ENCODE data around the gene UCP2. TPM values are rescaled to one million over a fixed set of nuclear protein-coding genes. Genes with fewer than 3 reads are reported as not detected.
A peak's percentile ranks its signal among the peaks of the same experiment; 100 is the strongest.

Gene UCP2
- total and polyA plus RNA-seq, 10 of the 15 experiments (the other 5 are each of a cell fraction or from before 2014, with no cell fraction given): 32.9 to 248 (median 154) TPM

GRCh38 chr11:73995247-73995646, 12.6 kb upstream of the UCP2 start (continued):
- TF ChIP-seq SPI1 (IDR thresholded peaks at IDR 0.05; ENCODE audit: borderline replicate concordance, insufficient read depth, low read depth, low read length): peak; percentile 39; the same call in 1 of the 2 replicates
- peak; percentile 56 to 66; a peak in 3 of 4 replicates for TF ChIP-seq IKZF2 (IDR thresholded peaks at IDR 0.05)
- no peak for TF ChIP-seq TARDBP (IDR thresholded peaks at IDR 0.05; ENCODE audit: borderline replicate concordance)
- TF ChIP-seq BHLHE40 (IDR thresholded peaks at IDR 0.05; ENCODE audit: borderline replicate concordance in 1 of 2, low read depth in 2 of 2, low read length in 1 of 2): no peak
- no peak for TF ChIP-seq PAX5 (IDR thresholded peaks at IDR 0.05; ENCODE audit: borderline replicate concordance, low read depth, low read length)
- TF ChIP-seq PAX8 (IDR thresholded peaks at IDR 0.05): no peak
- TF ChIP-seq TCF12 (IDR thresholded peaks at IDR 0.05; ENCODE audit: low read depth, low read length): no peak
- no peak for TF ChIP-seq CHD1 (IDR thresholded peaks at IDR 0.05; ENCODE audit: low read depth, low read length)
- no peak for TF ChIP-seq JUND (IDR thresholded peaks at IDR 0.05; ENCODE audit: low read depth, low read length)
- TF ChIP-seq HDAC6 (IDR thresholded peaks at IDR 0.05; ENCODE audit: unreplicated experiment): no peak
- no peak for TF ChIP-seq TAF1 (IDR thresholded peaks at IDR 0.05; ENCODE audit: borderline replicate concordance, low read depth, low read length)
- no peak for TF ChIP-seq TBL1XR1 (IDR thresholded peaks at IDR 0.05; ENCODE audit: low read depth, low read length)
- TF ChIP-seq POLR2A (IDR thresholded peaks at IDR 0.05; ENCODE audit: low read depth, low read length): no peak
- TF ChIP-seq RELA (IDR thresholded peaks at IDR 0.05; ENCODE audit: borderline replicate concordance, partially characterized antibody): no peak
- no peak for TF ChIP-seq MYC (IDR thresholded peaks at IDR 0.05; ENCODE audit: insufficient read depth, insufficient read length, insufficient replicate concordance, low read length, severe bottlenecking)
- TF ChIP-seq LARP7 (IDR thresholded peaks at IDR 0.05): no peak
- TF ChIP-seq MTA3 (IDR thresholded peaks at IDR 0.05; ENCODE audit: borderline replicate concordance, low read length): no peak
- TF ChIP-seq YBX1 (IDR thresholded peaks at IDR 0.05): no peak
- TF ChIP-seq ZNF592 (IDR thresholded peaks at IDR 0.05): no peak
- no peak for TF ChIP-seq E4F1 (IDR thresholded peaks at IDR 0.05; ENCODE audit: borderline replicate concordance, partially characterized antibody)
- TF ChIP-seq CBFB (IDR thresholded peaks at IDR 0.05; ENCODE audit: low read depth): no peak
- no peak for TF ChIP-seq PML (IDR thresholded peaks at IDR 0.05; ENCODE audit: low read length)
- no peak for TF ChIP-seq SMAD1 (IDR thresholded peaks at IDR 0.05; ENCODE audit: low read depth, partially characterized antibody)
- no peak for TF ChIP-seq CEBPB (IDR thresholded peaks at IDR 0.05; ENCODE audit: borderline replicate concordance in 1 of 2, low read depth in 2 of 2, low read length in 2 of 2)
- TF ChIP-seq MYB (IDR thresholded peaks at IDR 0.05; ENCODE audit: borderline replicate concordance, low read depth, low read length): no peak
- TF ChIP-seq MXI1 (IDR thresholded peaks at IDR 0.05; ENCODE audit: low read depth, low read length): peak; percentile 26; the same call in 1 of the 2 replicates
- TF ChIP-seq NR2C2 (IDR thresholded peaks at IDR 0.05; ENCODE audit: borderline replicate concordance, control insufficient read depth, insufficient read length, low read depth): no peak

All from GM12878 (cell line).